Liver (tissue), 9 donors: ENCODE results near the gene KDM4C. TPM values are rescaled to one million over a fixed set of nuclear protein-coding genes. Genes with fewer than 3 reads are reported as not detected.

Experiments
- DNase-seq: peaks from one replicate; pipeline ENCODE4 v3.0.0-alpha.2; 2017; ENCODE audit warnings: low spot score
- H3K27ac ChIP-seq, 2 donors: one replicate each; pipeline ENCODE4 v1.7.0; 2013; ENCODE audit warnings: inconsistent platforms in 2 of 2, low read length in 2 of 2, control low read depth in 1 of 2, low read depth in 1 of 2, mild to moderate bottlenecking in 1 of 2
- H3K27me3 ChIP-seq, 4 donors: one replicate each; pipeline versions ENCODE4 v1.6.1 to v1.7.0; 2013; ENCODE audit warnings: low read length in 3 of 4, inconsistent platforms in 1 of 4, mild to moderate bottlenecking in 1 of 4, moderate library complexity in 1 of 4; ENCODE audit not compliant: control insufficient read depth in 4 of 4, insufficient read depth in 4 of 4
- H3K36me3 ChIP-seq, 4 donors: one replicate each; pipeline versions ENCODE4 v1.6.1 to v1.7.0; 2013; ENCODE audit warnings: low read length in 3 of 4, mild to moderate bottlenecking in 3 of 4, low read depth in 1 of 4, moderate library complexity in 1 of 4; ENCODE audit not compliant: control insufficient read depth in 4 of 4, insufficient read depth in 3 of 4
- H3K4me1 ChIP-seq, 4 donors: one replicate each; pipeline versions ENCODE4 v1.6.1 to v1.7.0; 2013; ENCODE audit warnings: low read length in 3 of 4, mild to moderate bottlenecking in 3 of 4, moderate library complexity in 1 of 4; ENCODE audit not compliant: control insufficient read depth in 4 of 4, insufficient read depth in 4 of 4
- H3K4me3 ChIP-seq, 3 donors: one replicate each; pipeline versions ENCODE4 v1.6.1 to v1.7.0; 2013; ENCODE audit warnings: low read length in 3 of 3, control low read depth in 1 of 3, low read depth in 1 of 3, mild to moderate bottlenecking in 1 of 3
- H3K9ac ChIP-seq, 2 donors: one replicate each; pipeline ENCODE4 v1.7.0; 2013; ENCODE audit warnings: low read length in 2 of 2, mild to moderate bottlenecking in 2 of 2, moderate library complexity in 2 of 2, control low read depth in 1 of 2, low read depth in 1 of 2
- H3K9me3 ChIP-seq, 4 donors: one replicate each; pipeline versions ENCODE4 v1.6.1 to v1.7.0; 2013; ENCODE audit warnings: low read length in 3 of 4; ENCODE audit not compliant: control insufficient read depth in 4 of 4
- FOXA2 ChIP-seq: IDR thresholded peaks from 2 replicates; pipeline ENCODE4 v1.6.1; 2016; ENCODE audit warnings: antibody characterized with exemption
- GABPA ChIP-seq, 2 donors: IDR thresholded peaks in 1 of 2; conservative IDR thresholded peaks in 1 of 2; 2 replicates each; pipeline ENCODE4 v1.6.1; 2016; ENCODE audit warnings: antibody characterized with exemption in 2 of 2, mild to moderate bottlenecking in 1 of 2, moderate library complexity in 1 of 2
- HNF4A ChIP-seq, 2 donors: conservative IDR thresholded peaks; 2 replicates each; pipeline ENCODE4 v1.6.1; 2016; ENCODE audit warnings: antibody characterized with exemption in 2 of 2, mild to moderate bottlenecking in 2 of 2
- HNF4G ChIP-seq: IDR thresholded peaks from 2 replicates; pipeline ENCODE4 v1.6.1; 2016; ENCODE audit warnings: antibody characterized with exemption
- JUND ChIP-seq, 2 donors: IDR thresholded peaks; 2 replicates each; pipeline ENCODE4 v1.6.1; 2016; ENCODE audit warnings: antibody characterized with exemption in 2 of 2
- NR2F2 ChIP-seq: IDR thresholded peaks from 2 replicates; pipeline ENCODE4 v1.6.1; 2016; ENCODE audit warnings: antibody characterized with exemption
- RAD21 ChIP-seq, 2 donors: IDR thresholded peaks; 2 replicates each; pipeline ENCODE4 v1.6.1; 2016; ENCODE audit warnings: antibody characterized with exemption in 2 of 2, mild to moderate bottlenecking in 2 of 2
- RXRA ChIP-seq, 2 donors: IDR thresholded peaks; 2 replicates each; pipeline ENCODE4 v1.6.1; 2017 to 2018; ENCODE audit warnings: antibody characterized with exemption in 2 of 2, mild to moderate bottlenecking in 1 of 2
- SP1 ChIP-seq: IDR thresholded peaks from 2 replicates; pipeline ENCODE4 v1.6.1; 2018; ENCODE audit warnings: antibody characterized with exemption, mild to moderate bottlenecking
- TAF1 ChIP-seq: conservative IDR thresholded peaks from 2 replicates; pipeline ENCODE4 v1.6.1; 2016; ENCODE audit warnings: antibody characterized with exemption, mild to moderate bottlenecking
- YY1 ChIP-seq: IDR thresholded peaks from 2 replicates; pipeline ENCODE4 v1.6.1; 2016; ENCODE audit warnings: antibody characterized with exemption, mild to moderate bottlenecking
- WGBS: extraction: QIAGEN DNeasy Blood & Tissue Kit; methylation state at CpG from one replicate; pipeline ENCODE4 v1.1.7; 2013; 5-methylcytosine and 5-hydroxymethylcytosine counted together
- polyA plus RNA-seq, 2 donors: library from polyadenylated mRNA; stranded (reverse) in 1 of 2; unstranded in 1 of 2; fragments of 200-250 nt in 1 of 2; fragments of >200 nt in 1 of 2; fragmentation: Nextera tagmentation in 1 of 2; extraction: Ambion mirVana in 1 of 2; gene quantifications; one replicate each; pipeline versions ENCODE4 v1.2.1 to v1.2.3, GENCODE V29; 2013 to 2015
- total RNA-seq, 2 donors: library from RNA; depleted of rRNA; stranded (reverse); fragments of >200 nt; gene quantifications; one replicate each; pipeline ENCODE4 v1.2.3, GENCODE V29; 2014
- TF ChIP-seq, protein P1 (sequence below): IDR thresholded peaks from 2 replicates; pipeline ENCODE4 v1.6.1; 2016; ENCODE audit warnings: antibody characterized with exemption
- TF ChIP-seq, protein P2 (sequence below): IDR thresholded peaks from 2 replicates; pipeline ENCODE4 v1.6.1; 2016; ENCODE audit warnings: antibody characterized with exemption
- TF ChIP-seq, protein P3 (sequence below): IDR thresholded peaks from 2 replicates; pipeline ENCODE4 v1.6.1; 2016; ENCODE audit warnings: antibody characterized with exemption, mild to moderate bottlenecking
- TF ChIP-seq, protein P4 (sequence below): fragments of 150-350 bp; IDR thresholded peaks from 2 replicates; pipeline ENCODE4 v1.5.1; 2017; ENCODE audit warnings: improper control_type of control experiment, low read depth, low read length; ENCODE audit not compliant: missing input control
- TF ChIP-seq, protein P5 (sequence below): IDR thresholded peaks from 2 replicates; pipeline ENCODE4 v1.6.1; 2016; ENCODE audit warnings: antibody characterized with exemption
- donor health status: healthy.
- donor health status: healthy.
- donor health status: healthy.
- donor health status: healthy.
- donor health status: healthy.

KDM4C gene
- total and polyA plus RNA-seq, 4 donors = 4.3 to 40.2 (median 24.0) TPM

DNA sequence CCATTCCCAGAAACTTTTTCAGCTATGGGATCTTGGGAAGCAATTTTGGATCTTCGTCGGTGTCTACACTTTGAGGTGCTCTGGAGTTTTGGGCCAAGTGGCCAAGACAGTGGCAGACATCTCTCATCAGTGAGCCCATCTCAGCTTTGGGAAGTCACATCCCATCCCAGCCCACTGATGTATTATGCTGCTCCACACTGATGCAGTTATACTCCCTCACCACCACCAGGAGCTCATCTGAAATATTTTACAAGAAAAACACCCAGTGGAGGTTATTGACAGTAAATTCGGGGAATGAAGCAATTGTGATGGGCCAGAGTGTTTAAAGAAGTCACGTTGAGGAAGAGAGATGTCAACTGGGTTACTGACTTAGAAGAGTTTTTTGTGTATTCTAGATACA is 378.0 kb downstream of the KDM4C start:
- H3K27me3 ChIP-seq = no peaks in the 10 kb centered on the region
- H3K27ac ChIP-seq = no peak overlapping the region
- no peak overlapping the region for H3K9ac ChIP-seq
- TF ChIP-seq, protein P1, sequence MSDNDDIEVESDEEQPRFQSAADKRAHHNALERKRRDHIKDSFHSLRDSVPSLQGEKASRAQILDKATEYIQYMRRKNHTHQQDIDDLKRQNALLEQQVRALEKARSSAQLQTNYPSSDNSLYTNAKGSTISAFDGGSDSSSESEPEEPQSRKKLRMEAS = no peak
- TF ChIP-seq, protein P2, sequence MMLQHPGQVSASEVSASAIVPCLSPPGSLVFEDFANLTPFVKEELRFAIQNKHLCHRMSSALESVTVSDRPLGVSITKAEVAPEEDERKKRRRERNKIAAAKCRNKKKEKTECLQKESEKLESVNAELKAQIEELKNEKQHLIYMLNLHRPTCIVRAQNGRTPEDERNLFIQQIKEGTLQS = no peak
- no peak for TF ChIP-seq RXRA (IDR thresholded peaks at IDR 0.05)
- no peak for TF ChIP-seq GABPA (IDR thresholded peaks at IDR 0.05 in 1 of 2, conservative IDR thresholded peaks at IDR 0.05 in 1 of 2)
- TF ChIP-seq, protein P3, sequence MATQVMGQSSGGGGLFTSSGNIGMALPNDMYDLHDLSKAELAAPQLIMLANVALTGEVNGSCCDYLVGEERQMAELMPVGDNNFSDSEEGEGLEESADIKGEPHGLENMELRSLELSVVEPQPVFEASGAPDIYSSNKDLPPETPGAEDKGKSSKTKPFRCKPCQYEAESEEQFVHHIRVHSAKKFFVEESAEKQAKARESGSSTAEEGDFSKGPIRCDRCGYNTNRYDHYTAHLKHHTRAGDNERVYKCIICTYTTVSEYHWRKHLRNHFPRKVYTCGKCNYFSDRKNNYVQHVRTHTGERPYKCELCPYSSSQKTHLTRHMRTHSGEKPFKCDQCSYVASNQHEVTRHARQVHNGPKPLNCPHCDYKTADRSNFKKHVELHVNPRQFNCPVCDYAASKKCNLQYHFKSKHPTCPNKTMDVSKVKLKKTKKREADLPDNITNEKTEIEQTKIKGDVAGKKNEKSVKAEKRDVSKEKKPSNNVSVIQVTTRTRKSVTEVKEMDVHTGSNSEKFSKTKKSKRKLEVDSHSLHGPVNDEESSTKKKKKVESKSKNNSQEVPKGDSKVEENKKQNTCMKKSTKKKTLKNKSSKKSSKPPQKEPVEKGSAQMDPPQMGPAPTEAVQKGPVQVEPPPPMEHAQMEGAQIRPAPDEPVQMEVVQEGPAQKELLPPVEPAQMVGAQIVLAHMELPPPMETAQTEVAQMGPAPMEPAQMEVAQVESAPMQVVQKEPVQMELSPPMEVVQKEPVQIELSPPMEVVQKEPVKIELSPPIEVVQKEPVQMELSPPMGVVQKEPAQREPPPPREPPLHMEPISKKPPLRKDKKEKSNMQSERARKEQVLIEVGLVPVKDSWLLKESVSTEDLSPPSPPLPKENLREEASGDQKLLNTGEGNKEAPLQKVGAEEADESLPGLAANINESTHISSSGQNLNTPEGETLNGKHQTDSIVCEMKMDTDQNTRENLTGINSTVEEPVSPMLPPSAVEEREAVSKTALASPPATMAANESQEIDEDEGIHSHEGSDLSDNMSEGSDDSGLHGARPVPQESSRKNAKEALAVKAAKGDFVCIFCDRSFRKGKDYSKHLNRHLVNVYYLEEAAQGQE = no peak
- TF ChIP-seq, protein P4, sequence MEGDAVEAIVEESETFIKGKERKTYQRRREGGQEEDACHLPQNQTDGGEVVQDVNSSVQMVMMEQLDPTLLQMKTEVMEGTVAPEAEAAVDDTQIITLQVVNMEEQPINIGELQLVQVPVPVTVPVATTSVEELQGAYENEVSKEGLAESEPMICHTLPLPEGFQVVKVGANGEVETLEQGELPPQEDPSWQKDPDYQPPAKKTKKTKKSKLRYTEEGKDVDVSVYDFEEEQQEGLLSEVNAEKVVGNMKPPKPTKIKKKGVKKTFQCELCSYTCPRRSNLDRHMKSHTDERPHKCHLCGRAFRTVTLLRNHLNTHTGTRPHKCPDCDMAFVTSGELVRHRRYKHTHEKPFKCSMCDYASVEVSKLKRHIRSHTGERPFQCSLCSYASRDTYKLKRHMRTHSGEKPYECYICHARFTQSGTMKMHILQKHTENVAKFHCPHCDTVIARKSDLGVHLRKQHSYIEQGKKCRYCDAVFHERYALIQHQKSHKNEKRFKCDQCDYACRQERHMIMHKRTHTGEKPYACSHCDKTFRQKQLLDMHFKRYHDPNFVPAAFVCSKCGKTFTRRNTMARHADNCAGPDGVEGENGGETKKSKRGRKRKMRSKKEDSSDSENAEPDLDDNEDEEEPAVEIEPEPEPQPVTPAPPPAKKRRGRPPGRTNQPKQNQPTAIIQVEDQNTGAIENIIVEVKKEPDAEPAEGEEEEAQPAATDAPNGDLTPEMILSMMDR = no peak
- no peak for TF ChIP-seq HNF4G
- TF ChIP-seq, protein P5, sequence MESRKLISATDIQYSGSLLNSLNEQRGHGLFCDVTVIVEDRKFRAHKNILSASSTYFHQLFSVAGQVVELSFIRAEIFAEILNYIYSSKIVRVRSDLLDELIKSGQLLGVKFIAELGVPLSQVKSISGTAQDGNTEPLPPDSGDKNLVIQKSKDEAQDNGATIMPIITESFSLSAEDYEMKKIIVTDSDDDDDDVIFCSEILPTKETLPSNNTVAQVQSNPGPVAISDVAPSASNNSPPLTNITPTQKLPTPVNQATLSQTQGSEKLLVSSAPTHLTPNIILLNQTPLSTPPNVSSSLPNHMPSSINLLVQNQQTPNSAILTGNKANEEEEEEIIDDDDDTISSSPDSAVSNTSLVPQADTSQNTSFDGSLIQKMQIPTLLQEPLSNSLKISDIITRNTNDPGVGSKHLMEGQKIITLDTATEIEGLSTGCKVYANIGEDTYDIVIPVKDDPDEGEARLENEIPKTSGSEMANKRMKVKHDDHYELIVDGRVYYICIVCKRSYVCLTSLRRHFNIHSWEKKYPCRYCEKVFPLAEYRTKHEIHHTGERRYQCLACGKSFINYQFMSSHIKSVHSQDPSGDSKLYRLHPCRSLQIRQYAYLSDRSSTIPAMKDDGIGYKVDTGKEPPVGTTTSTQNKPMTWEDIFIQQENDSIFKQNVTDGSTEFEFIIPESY = no peak
- TF ChIP-seq SP1 = no peak
- no peak for TF ChIP-seq YY1
- TF ChIP-seq FOXA2 = no peak
- no peak for TF ChIP-seq TAF1
- no peak for TF ChIP-seq JUND (IDR thresholded peaks at IDR 0.05)
- no peak for TF ChIP-seq RAD21 (IDR thresholded peaks at IDR 0.05)
- WGBS = 91% methylated on average over 4 of the region's 4 CpGs
- no peaks in the 10 kb centered on the region for H3K9me3 ChIP-seq
- no peaks in the 10 kb centered on the region for H3K4me1 ChIP-seq
- DNase-seq = no peak
- H3K36me3 ChIP-seq = peaks cover 0 to 14% (median 1%) of the 10 kb centered on the region in 4 donors
- H3K4me3 ChIP-seq = no peak overlapping the region

DNA sequence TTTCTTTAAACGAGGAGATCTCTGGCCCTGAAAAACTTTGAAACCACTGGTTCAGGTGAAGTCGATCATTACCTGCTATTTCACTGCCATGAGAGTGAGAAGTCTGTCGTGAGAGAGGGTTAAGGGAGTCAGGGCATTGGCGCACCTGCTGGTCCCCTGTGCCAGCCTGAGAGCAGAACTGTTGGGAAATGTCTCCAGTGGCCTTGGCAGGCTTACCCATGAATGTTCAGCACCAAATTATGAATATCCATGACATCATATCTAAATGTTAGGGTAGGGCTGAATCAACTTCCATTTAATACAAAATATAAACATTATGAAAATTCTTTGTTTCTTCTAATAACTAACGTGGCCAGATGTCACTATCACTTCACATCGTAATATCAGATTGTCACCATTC is 379.3 kb downstream of the KDM4C start:
- whole genome bisulfite sequencing = 89% methylated on average over 6 of the region's 6 CpGs
- H3K9me3 ChIP-seq = no peaks in the 10 kb centered on the region
- DNase-seq = no peak
- no peak overlapping the region for H3K9ac ChIP-seq
- H3K27ac ChIP-seq = no peak overlapping the region
- H3K4me1 ChIP-seq = no peaks in the 10 kb centered on the region
- peaks cover 0 to 14% (median 1%) of the 10 kb centered on the region in 4 donors for H3K36me3 ChIP-seq
- no peak for TF ChIP-seq JUND (IDR thresholded peaks at IDR 0.05)
- TF ChIP-seq HNF4A (conservative IDR thresholded peaks at IDR 0.05) = no peak
- TF ChIP-seq YY1 = no peak
- no peak for TF ChIP-seq NR2F2
- TF ChIP-seq, protein P5 = no peak
- TF ChIP-seq HNF4G = no peak
- no peak for TF ChIP-seq GABPA (IDR thresholded peaks at IDR 0.05 in 1 of 2, conservative IDR thresholded peaks at IDR 0.05 in 1 of 2)
- TF ChIP-seq, protein P2 = no peak
- TF ChIP-seq RXRA (IDR thresholded peaks at IDR 0.05) = no peak
- TF ChIP-seq, protein P3 = no peak
- TF ChIP-seq, protein P1 = no peak
- no peaks in the 10 kb centered on the region for H3K27me3 ChIP-seq
- no peak overlapping the region for H3K4me3 ChIP-seq
